OCI-LY7 (cell line): ENCODE measurements around the gene LRBA. TPM values are rescaled to one million over a fixed set of nuclear protein-coding genes. Genes with fewer than 3 reads are reported as not detected.

Experiments
- BruUV-seq: library from RNA; stranded (reverse); fragments of 400-500 nt; replicated peaks from 2 replicates; lab custom pipeline; 2021; lab: Mats Ljungman, UMichigan
- CTCF ChIA-PET: fragments of 300-600 bp; sonication (Branson Sonifier 250); formaldehyde crosslinking; loops from one replicate; lab custom pipeline; 2022; ENCODE audit warnings: antibody characterized with exemption; ENCODE audit not compliant: unreplicated experiment; lab: Charles Lee
- POLR2A ChIA-PET: fragments of 300-600 bp; sonication (Branson Sonifier 250); formaldehyde crosslinking; loops from one replicate; lab custom pipeline; 2022; ENCODE audit warnings: antibody characterized with exemption; lab: Charles Lee
- DNase-seq: peaks from one replicate; pipeline ENCODE4 v3.0.0-alpha.2; 2015; ENCODE audit warnings: low spot score
- H2AFZ ChIP-seq: fragments of 200-600 bp; sonication (generic), shearing (Covaris generic); 2 replicates; pipeline ENCODE4 v1.6.1; 2014; ENCODE audit warnings: mild to moderate bottlenecking, antibody characterized with exemption, low read length, moderate library complexity
- H3K27ac ChIP-seq: fragments of 200-600 bp; sonication (generic); 2 replicates; pipeline ENCODE4 v1.5.1; 2014; ENCODE audit warnings: mixed run types, low read depth, mild to moderate bottlenecking, moderate library complexity, low read length, inconsistent platforms; ENCODE audit not compliant: poor library complexity, severe bottlenecking
- H3K36me3 ChIP-seq: fragments of 200-600 bp; sonication (generic); 2 replicates; pipeline ENCODE4 v1.6.1; 2014; ENCODE audit warnings: mild to moderate bottlenecking, antibody characterized with exemption, low read length, moderate library complexity, mixed read lengths; ENCODE audit not compliant: insufficient read depth
- H3K4me1 ChIP-seq: fragments of 200-600 bp; sonication (generic); 2 replicates; pipeline ENCODE4 v1.5.1; 2014; ENCODE audit warnings: mild to moderate bottlenecking, low read length; ENCODE audit not compliant: insufficient read depth, poor library complexity, severe bottlenecking
- H3K4me2 ChIP-seq: fragments of 200-600 bp; sonication (generic); 2 replicates; pipeline ENCODE4 v1.6.1; 2014; ENCODE audit warnings: mild to moderate bottlenecking, low read length
- H3K4me3 ChIP-seq: fragments of 200-600 bp; sonication (generic); 2 replicates; pipeline ENCODE4 v1.5.1; 2014; ENCODE audit warnings: mild to moderate bottlenecking, low read depth, low read length; ENCODE audit not compliant: poor library complexity, severe bottlenecking
- H3K79me2 ChIP-seq: fragments of 200-600 bp; sonication (generic); 2 replicates; pipeline ENCODE4 v1.6.1; 2016; ENCODE audit warnings: low read depth, mild to moderate bottlenecking, low read length, moderate library complexity, mixed read lengths; ENCODE audit not compliant: insufficient read depth
- H3K9me2 ChIP-seq: fragments of 200-600 bp; sonication (generic); 2 replicates; pipeline ENCODE4 v1.6.1; 2016; ENCODE audit warnings: mild to moderate bottlenecking, low read length, mixed read lengths; ENCODE audit not compliant: insufficient read depth
- H3K9me3 ChIP-seq: fragments of 200-600 bp; sonication (generic); 2 replicates; pipeline ENCODE4 v1.6.1; 2014; ENCODE audit warnings: mild to moderate bottlenecking, mixed run types, low read length, mixed read lengths
- H4K20me1 ChIP-seq: fragments of 200-600 bp; sonication (generic); 2 replicates; pipeline ENCODE4 v1.6.1; 2014; ENCODE audit warnings: mild to moderate bottlenecking, antibody characterized with exemption, low read length, moderate library complexity, mixed read lengths; ENCODE audit not compliant: insufficient read depth
- CTCF ChIP-seq: fragments of 200-600 bp; sonication (generic); conservative IDR thresholded peaks from 2 replicates; pipeline ENCODE4 v1.5.1; 2014; ENCODE audit warnings: mild to moderate bottlenecking, antibody characterized with exemption, low read length, moderate library complexity, mixed read lengths
- EZH2phosphoT487 ChIP-seq: fragments of 200-600 bp; sonication (generic); IDR thresholded peaks from 2 replicates; pipeline ENCODE4 v1.6.1; 2018; ENCODE audit warnings: low read depth, borderline replicate concordance, mild to moderate bottlenecking, mixed run types, antibody characterized with exemption, low read length, moderate library complexity, mixed read lengths
- intact Hi-C: fragments of 100-400 bp; cut with micrococcal nuclease; formaldehyde crosslinking; loops from one replicate; pipeline ENCODE4 v1.10.0; 2022; ENCODE audit not compliant: unreplicated experiment
- total RNA-seq, 2 experiments: library from RNA; depleted of rRNA in 1 of 2; stranded (reverse); fragments of >200 nt in 1 of 2; shearing (Covaris generic) in 1 of 2; gene quantifications; 2 replicates each; pipeline ENCODE4 v1.2.3, GENCODE V29; 2014 to 2022

LRBA gene
- total RNA-seq, 2 experiments from 2014 or later = 60.4 to 66.7 TPM

GRCh38 chr4:150573534-150573933 is 441.6 kb downstream of the LRBA start:
- Histone ChIP-seq H3K79me2 (no peaks in the 10 kb centered on the region), H3K4me2 (no peak overlapping the region)
- no TSS peak for BruUV-seq

GRCh38 chr4:150572704-150573504 is 442.2 kb downstream of the LRBA start:
- Histone ChIP-seq H3K27ac (no peak overlapping the region), H4K20me1 (peaks cover 6% of the 10 kb centered on the region; the same call in 1 of the 2 replicates), H3K9me3 (no peaks in the 10 kb centered on the region), H3K4me2 (no peak overlapping the region), H3K4me1 (no peaks in the 10 kb centered on the region), H3K4me3 (no peak overlapping the region), H3K9me2 (no peaks in the 10 kb centered on the region), H3K36me3 (no peaks in the 10 kb centered on the region), H3K79me2 (no peaks in the 10 kb centered on the region), H2AFZ (no peak overlapping the region)
- intact Hi-C loops = no loop called here
- no peak for DNase-seq
- ChIA-PET POLR2A (interaction anchor here (0.9 to 1.3 kb wide), 2 partner anchors 16 to 32 kb away, joined by 3 read pairs; no protein-coding TSS in a partner anchor), CTCF (no interaction called here)
- TF ChIP-seq CTCF = no peak
- TF ChIP-seq EZH2phosphoT487 = no peak
- no TSS peak for BruUV-seq

More at GRCh38 chr4:150573534-150573933, 441.6 kb downstream of the LRBA start:
- H3K27ac ChIP-seq = no peak overlapping the region
- no peak for DNase-seq
- H3K9me3 ChIP-seq = no peaks in the 10 kb centered on the region
- peaks cover 6% of the 10 kb centered on the region; the same call in 1 of the 2 replicates for H4K20me1 ChIP-seq
- CTCF ChIA-PET = no interaction called here
- H2AFZ ChIP-seq = no peak overlapping the region
- POLR2A ChIA-PET = interaction anchor here (0.6 to 1.3 kb wide), 3 partner anchors 13 to 52 kb away, joined by 3 read pairs; no protein-coding TSS in a partner anchor
- intact Hi-C loops = no loop called here
- no peaks in the 10 kb centered on the region for H3K9me2 ChIP-seq
- no peak for TF ChIP-seq CTCF
- TF ChIP-seq EZH2phosphoT487 = no peak
- no peaks in the 10 kb centered on the region for H3K4me1 ChIP-seq
- no peaks in the 10 kb centered on the region for H3K36me3 ChIP-seq
- no peak overlapping the region for H3K4me3 ChIP-seq

DNA sequence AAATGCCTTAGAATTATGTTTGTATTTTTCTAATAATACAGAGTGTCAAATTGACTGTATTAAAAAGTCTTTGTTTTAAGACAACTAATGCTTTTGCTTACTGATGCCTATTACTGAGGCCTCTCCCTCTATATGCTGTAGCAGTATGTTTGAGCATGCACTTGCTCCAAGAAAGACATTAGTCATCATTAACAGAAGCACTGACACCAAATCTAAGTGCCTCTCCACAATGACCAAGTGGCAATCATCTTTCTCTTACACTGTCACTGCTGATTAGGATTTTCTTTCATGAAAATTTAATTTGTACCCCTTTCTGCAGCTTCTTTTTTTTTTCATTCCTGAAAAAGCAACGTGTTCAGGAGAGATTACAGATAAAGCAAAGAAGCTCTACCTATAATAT is 444.2 kb downstream of the LRBA start:
- H2AFZ ChIP-seq = no peak overlapping the region
- no peaks in the 10 kb centered on the region for H3K9me3 ChIP-seq
- H3K79me2 ChIP-seq = no peaks in the 10 kb centered on the region
- H3K9me2 ChIP-seq = no peaks in the 10 kb centered on the region
- no peak overlapping the region for H3K4me2 ChIP-seq
- TF ChIP-seq CTCF (no peak), EZH2phosphoT487 (no peak)
- H3K4me1 ChIP-seq = no peaks in the 10 kb centered on the region
- H3K27ac ChIP-seq = no peak overlapping the region
- CTCF ChIA-PET = no interaction called here
- H3K4me3 ChIP-seq = no peak overlapping the region
- POLR2A ChIA-PET = no interaction called here
- no TSS peak for BruUV-seq
- no peaks in the 10 kb centered on the region for H3K36me3 ChIP-seq
- H4K20me1 ChIP-seq = peaks cover 6% of the 10 kb centered on the region; the same call in 1 of the 2 replicates
- DNase-seq = no peak
- intact Hi-C loops = no loop called here
